IMR-90 (cell line): ENCODE measurements around the gene PHF21A. TPM values are rescaled to one million over a fixed set of nuclear protein-coding genes. Genes with fewer than 3 reads are reported as not detected.

Source experiments
- ATAC-seq: fragments of 200-7000 bp; cut with Tn5 transposase; 2 replicates; pipeline ENCODE4 v1.9.1; 2020; ENCODE audit warnings: low read depth, mild to moderate bottlenecking, moderate library complexity
- BruUV-seq: library from RNA; stranded (reverse); fragments of 400-500 nt; replicated peaks from 2 replicates; lab custom pipeline; 2021; lab: Mats Ljungman, UMichigan
- CTCF ChIA-PET: fragments of 300-600 bp; formaldehyde crosslinking; extraction: SDS; loops from one replicate; lab custom pipeline; 2021; ENCODE audit warnings: antibody characterized with exemption; lab: Yijun Ruan, JAX
- POLR2A ChIA-PET: fragments of 300-600 bp; sonication (Branson Sonifier 250); formaldehyde crosslinking; loops from one replicate; lab custom pipeline; 2022; ENCODE audit warnings: antibody characterized with exemption; ENCODE audit not compliant: unreplicated experiment; lab: Charles Lee
- DNase-seq: peaks from one replicate; pipeline ENCODE4 v3.0.0; 2013
- H2AFZ ChIP-seq: replicated peaks from 2 replicates; pipeline ENCODE3; 2013; ENCODE audit warnings: low read length, mild to moderate bottlenecking; ENCODE audit not compliant: poor library complexity
- H2AK5ac ChIP-seq: 2 replicates; pipeline ENCODE4 v1.6.1; 2013; ENCODE audit warnings: low read depth, low read length, inconsistent platforms
- H2AK9ac ChIP-seq: replicated peaks from 2 replicates; pipeline ENCODE3; 2013; ENCODE audit warnings: mild to moderate bottlenecking, low read depth, low read length, moderate library complexity; ENCODE audit not compliant: poor library complexity
- H2BK120ac ChIP-seq: 2 replicates; pipeline ENCODE4 v1.6.1; 2013; ENCODE audit warnings: low read depth, low read length, inconsistent platforms
- H2BK15ac ChIP-seq: 3 replicates; pipeline ENCODE4 v1.6.1; 2013; ENCODE audit warnings: low read depth, low read length, inconsistent platforms
- H2BK20ac ChIP-seq: 2 replicates; pipeline ENCODE4 v1.6.1; 2013; ENCODE audit warnings: low read depth, mild to moderate bottlenecking, inconsistent platforms, low read length, moderate library complexity
- H2BK5ac ChIP-seq: 2 replicates; pipeline ENCODE4 v1.6.1; 2013; ENCODE audit warnings: mild to moderate bottlenecking, low read depth, low read length, inconsistent platforms; ENCODE audit not compliant: poor library complexity, severe bottlenecking
- H3K14ac ChIP-seq: replicated peaks from 2 replicates; pipeline ENCODE4 v1.6.1; 2013; ENCODE audit warnings: low read depth, low read length, inconsistent platforms
- H3K18ac ChIP-seq: 2 replicates; pipeline ENCODE4 v1.6.1; 2013; ENCODE audit warnings: low read depth, low read length, control low read depth
- H3K23ac ChIP-seq: 2 replicates; pipeline ENCODE4 v1.6.1; 2013; ENCODE audit warnings: low read depth, low read length, inconsistent platforms
- H3K27ac ChIP-seq: 2 replicates; pipeline ENCODE4 v1.5.1; 2013; ENCODE audit warnings: mild to moderate bottlenecking, control low read depth, low read length; ENCODE audit not compliant: insufficient read depth
- H3K27me3 ChIP-seq: 2 replicates; pipeline ENCODE4 v1.6.1; 2013; ENCODE audit warnings: low read length; ENCODE audit not compliant: control insufficient read depth, insufficient read depth
- H3K36me3 ChIP-seq: 2 replicates; pipeline ENCODE4 v1.6.1; 2013; ENCODE audit warnings: low read length, mixed read lengths; ENCODE audit not compliant: control insufficient read depth, insufficient read depth
- H3K4ac ChIP-seq: 2 replicates; pipeline ENCODE4 v1.6.1; 2013; ENCODE audit warnings: low read depth, low read length, inconsistent platforms
- H3K4me1 ChIP-seq: 2 replicates; pipeline ENCODE4 v1.6.1; 2013; ENCODE audit warnings: low read length, mixed read lengths; ENCODE audit not compliant: control insufficient read depth, insufficient read depth
- H3K4me2 ChIP-seq: 2 replicates; pipeline ENCODE4 v1.6.1; 2013; ENCODE audit warnings: low read depth, mild to moderate bottlenecking, control low read depth, low read length, moderate library complexity
- H3K4me3 ChIP-seq: 2 replicates; pipeline ENCODE4 v1.5.1; 2013; ENCODE audit warnings: low read depth, mild to moderate bottlenecking, control low read depth, low read length, moderate library complexity; ENCODE audit not compliant: insufficient read depth
- H3K56ac ChIP-seq: 2 replicates; pipeline ENCODE4 v1.6.1; 2013; ENCODE audit warnings: low read length, inconsistent platforms; ENCODE audit not compliant: insufficient read depth; ENCODE audit errors: extremely low read depth
- H3K79me1 ChIP-seq, 2 experiments: 2 replicates each; pipeline ENCODE4 v1.6.1; 2013; ENCODE audit warnings: low read length in 2 of 2, inconsistent platforms in 1 of 2, low read depth in 1 of 2
- H3K9ac ChIP-seq: 2 replicates; pipeline ENCODE4 v1.6.1; 2013; ENCODE audit warnings: low read depth, low read length, control low read depth
- H3K9me1 ChIP-seq: 2 replicates; pipeline ENCODE4 v1.6.1; 2013; ENCODE audit warnings: low read length, inconsistent platforms; ENCODE audit not compliant: insufficient read depth
- H3K9me3 ChIP-seq: 2 replicates; pipeline ENCODE4 v1.6.1; 2013; ENCODE audit warnings: low read length; ENCODE audit not compliant: control insufficient read depth, insufficient read depth
- H4K20me1 ChIP-seq: 2 replicates; pipeline ENCODE4 v1.6.1; 2013; ENCODE audit warnings: low read length, inconsistent platforms; ENCODE audit not compliant: insufficient read depth
- H4K5ac ChIP-seq: 2 replicates; pipeline ENCODE4 v1.6.1; 2013; ENCODE audit warnings: mild to moderate bottlenecking, low read depth, low read length, control low read depth
- H4K8ac ChIP-seq, 2 experiments: 2 replicates each; pipeline ENCODE4 v1.6.1; 2013; ENCODE audit warnings: low read depth in 2 of 2, low read length in 2 of 2, control low read depth in 1 of 2, inconsistent platforms in 1 of 2
- H4K91ac ChIP-seq: 2 replicates; pipeline ENCODE4 v1.6.1; 2013; ENCODE audit warnings: low read depth, low read length, inconsistent platforms; ENCODE audit not compliant: insufficient read depth
- BHLHE40 ChIP-seq: fragments of 150-350 bp; IDR thresholded peaks from 2 replicates; pipeline ENCODE4 v1.6.1; 2016; ENCODE audit warnings: mild to moderate bottlenecking, low read depth, low read length
- CTCF ChIP-seq: conservative IDR thresholded peaks from 2 replicates; pipeline ENCODE4 v1.5.1; 2012; ENCODE audit warnings: mild to moderate bottlenecking, low read depth, low read length, improper control_type of control experiment
- MAZ ChIP-seq: IDR thresholded peaks from 2 replicates; pipeline ENCODE4 v1.6.1; 2012; ENCODE audit warnings: low read depth, mild to moderate bottlenecking, low read length, improper control_type of control experiment, moderate library complexity, borderline replicate concordance
- MXI1 ChIP-seq: IDR thresholded peaks from 2 replicates; pipeline ENCODE4 v1.6.1; 2012; ENCODE audit warnings: low read depth, mild to moderate bottlenecking, low read length, moderate library complexity, borderline replicate concordance
- NFE2L2 ChIP-seq: fragments of 150-350 bp; IDR thresholded peaks from 2 replicates; pipeline ENCODE4 v1.6.1; 2016; ENCODE audit warnings: low read depth, mild to moderate bottlenecking, low read length
- RCOR1 ChIP-seq: IDR thresholded peaks from 2 replicates; pipeline ENCODE4 v1.6.1; 2012; ENCODE audit warnings: mild to moderate bottlenecking, low read length, improper control_type of control experiment; ENCODE audit not compliant: insufficient replicate concordance
- RFX5 ChIP-seq: IDR thresholded peaks from 2 replicates; pipeline ENCODE4 v1.8.0; 2012; ENCODE audit warnings: low read depth, mild to moderate bottlenecking, low read length, moderate library complexity
- SMC3 ChIP-seq: fragments of 150-350 bp; IDR thresholded peaks from 2 replicates; pipeline ENCODE4 v1.6.1; 2016; ENCODE audit warnings: low read depth, mild to moderate bottlenecking, antibody characterized with exemption, low read length, moderate library complexity
- WGBS, 2 experiments: methylation state at CpG; one replicate each; pipeline versions ENCODE4 v1.1.5 to v1.1.7; 2013; ENCODE audit warnings: missing lambda C conversion rate in 2 of 2; ENCODE audit not compliant: insufficient read length in 1 of 2; ENCODE audit errors: extremely low coverage in 2 of 2; 5-methylcytosine and 5-hydroxymethylcytosine counted together
- dilution Hi-C: fragments of 300-500 bp; cut with HindIII; formaldehyde crosslinking; loops from one replicate; pipeline ENCODE4 v1.14.3; 2018; ENCODE audit warnings: low sequenced_read_pairs; ENCODE audit not compliant: unreplicated experiment
- in situ Hi-C: fragments of 300-500 bp; cut with MboI; formaldehyde crosslinking; loops from 3 replicates; pipeline ENCODE4 v1.14.3; 2019; ENCODE audit warnings: low sequenced_read_pairs, inconsistent platforms, mixed read lengths
- intact Hi-C: fragments of 100-400 bp; cut with micrococcal nuclease; formaldehyde crosslinking; loops from 2 replicates; pipeline ENCODE4 v1.10.0; 2022
- polyA plus RNA-seq, 3 experiments: library from polyadenylated mRNA; depleted of rRNA; stranded (reverse); fragments of >200 nt; gene quantifications; 2 replicates each; pipeline ENCODE4 v1.2.3, GENCODE V29; 2012; ENCODE audit warnings: low replicate concordance in 1 of 3
- total RNA-seq: library from RNA; depleted of rRNA; stranded (reverse); fragments of >200 nt; gene quantifications from 2 replicates; pipeline ENCODE4 v1.2.3, GENCODE V29; 2012
- TF ChIP-seq, protein P1 (sequence below): fragments of 150-350 bp; IDR thresholded peaks from 2 replicates; pipeline ENCODE4 v1.6.1; 2016; ENCODE audit warnings: low read depth, mild to moderate bottlenecking, low read length, moderate library complexity, borderline replicate concordance
- TF ChIP-seq, protein P2 (sequence below): fragments of 150-350 bp; IDR thresholded peaks from 2 replicates; pipeline ENCODE4 v1.6.1; 2017; ENCODE audit warnings: mild to moderate bottlenecking, antibody characterized with exemption, low read length, low read depth

The PHF21A gene
- total and polyA plus RNA-seq, 2 of the 4 experiments (the other 2 are of a cell fraction), result 9.0 to 20.6 TPM

DNA sequence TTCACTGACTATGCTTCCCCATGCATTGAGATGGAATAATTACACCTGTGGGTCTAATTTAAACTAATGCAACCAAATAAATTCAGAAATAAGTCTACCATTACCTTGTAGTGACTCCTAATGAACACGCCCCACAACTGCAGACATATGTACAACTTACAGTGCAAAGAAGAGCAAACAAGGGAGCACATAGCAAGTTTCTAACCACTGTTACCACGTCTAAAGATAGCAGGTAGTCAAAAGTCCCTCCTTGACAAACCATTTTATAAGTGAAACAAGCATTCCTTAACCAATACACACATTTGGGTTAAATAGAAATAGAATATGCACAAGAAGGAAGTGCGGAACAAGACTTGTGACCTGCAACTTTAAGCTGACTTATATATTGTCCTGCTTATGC is 20.6 kb downstream of the PHF21A start:
- TF ChIP-seq RFX5 (no peak), RCOR1 (no peak), MXI1 (no peak), CTCF (no peak), NFE2L2 (no peak), MAZ (no peak), BHLHE40 (no peak), SMC3 (no peak)
- TF ChIP-seq, protein P1, sequence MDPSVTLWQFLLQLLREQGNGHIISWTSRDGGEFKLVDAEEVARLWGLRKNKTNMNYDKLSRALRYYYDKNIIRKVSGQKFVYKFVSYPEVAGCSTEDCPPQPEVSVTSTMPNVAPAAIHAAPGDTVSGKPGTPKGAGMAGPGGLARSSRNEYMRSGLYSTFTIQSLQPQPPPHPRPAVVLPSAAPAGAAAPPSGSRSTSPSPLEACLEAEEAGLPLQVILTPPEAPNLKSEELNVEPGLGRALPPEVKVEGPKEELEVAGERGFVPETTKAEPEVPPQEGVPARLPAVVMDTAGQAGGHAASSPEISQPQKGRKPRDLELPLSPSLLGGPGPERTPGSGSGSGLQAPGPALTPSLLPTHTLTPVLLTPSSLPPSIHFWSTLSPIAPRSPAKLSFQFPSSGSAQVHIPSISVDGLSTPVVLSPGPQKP, result no peak
- TF ChIP-seq, protein P2, sequence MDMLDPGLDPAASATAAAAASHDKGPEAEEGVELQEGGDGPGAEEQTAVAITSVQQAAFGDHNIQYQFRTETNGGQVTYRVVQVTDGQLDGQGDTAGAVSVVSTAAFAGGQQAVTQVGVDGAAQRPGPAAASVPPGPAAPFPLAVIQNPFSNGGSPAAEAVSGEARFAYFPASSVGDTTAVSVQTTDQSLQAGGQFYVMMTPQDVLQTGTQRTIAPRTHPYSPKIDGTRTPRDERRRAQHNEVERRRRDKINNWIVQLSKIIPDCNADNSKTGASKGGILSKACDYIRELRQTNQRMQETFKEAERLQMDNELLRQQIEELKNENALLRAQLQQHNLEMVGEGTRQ, result no peak
- Histone ChIP-seq H3K4me2 (peak overlapping the region; percentile 87; the same call in 1 of the 2 replicates), H2AK9ac (no peak overlapping the region)

More for the DNA sequence above, 20.6 kb downstream of the PHF21A start:
- POLR2A ChIA-PET, result no interaction called here
- no peak overlapping the region for H2AK5ac ChIP-seq
- no peak overlapping the region for H2BK20ac ChIP-seq
- H3K4ac ChIP-seq, result no peak overlapping the region
- no peak overlapping the region for H2BK120ac ChIP-seq
- intact Hi-C loops, result no loop called here
- ATAC-seq (no peak), DNase-seq (no peak)
- no peak overlapping the region for H3K9ac ChIP-seq
- H3K23ac ChIP-seq, result peak overlapping the region; percentile 46; the same call in 1 of the 2 replicates
- H4K8ac ChIP-seq, result no peak overlapping the region; a peak in 1 of 4 replicates
- H3K9me3 ChIP-seq, result no peaks in the 10 kb centered on the region
- H3K9me1 ChIP-seq, result peaks cover 5% of the 10 kb centered on the region; the same call in 1 of the 2 replicates
- peaks cover 22 to 68% of the 10 kb centered on the region in 2 experiments for H3K79me1 ChIP-seq
- dilution Hi-C loops, result no loop called here
- no peaks in the 10 kb centered on the region for H3K27me3 ChIP-seq
- in situ Hi-C loops, result loop anchor here (25.0 kb wide), 1 partner anchor 212 kb away; no protein-coding TSS in a partner anchor
- no peak overlapping the region for H3K18ac ChIP-seq
- peaks cover 60% of the 10 kb centered on the region for H4K20me1 ChIP-seq
- H2BK15ac ChIP-seq, result no peak overlapping the region
- no peak overlapping the region for H4K5ac ChIP-seq
- H4K91ac ChIP-seq, result no peak overlapping the region
- H3K4me1 ChIP-seq, result peaks cover 2% of the 10 kb centered on the region
- no TSS peak for BruUV-seq
- no peaks in the 10 kb centered on the region for H3K36me3 ChIP-seq
- peak overlapping the region; percentile 24; the same call in 1 of the 2 replicates for H3K14ac ChIP-seq
- CTCF ChIA-PET, result no interaction called here
- 67% methylated on average over 1 of the region's 3 CpGs; no CpG with 5 or more reads in 1 of the 2 experiments for WGBS, 2 experiments
- no peak overlapping the region for H2AFZ ChIP-seq
- H2BK5ac ChIP-seq, result no peak overlapping the region
- no peak overlapping the region for H3K27ac ChIP-seq
- no peak overlapping the region for H3K56ac ChIP-seq
- H3K4me3 ChIP-seq, result no peak overlapping the region
